Omental fat pad (tissue), 4 donors: Measurements from ENCODE around the gene B4GALNT3. TPM values are rescaled to one million over a fixed set of nuclear protein-coding genes. Genes with fewer than 3 reads are reported as not detected.

ENCODE experiments used
- ATAC-seq: fragments of 150-250 bp; one replicate; pipeline ENCODE4 v1.9.1; 2016; ENCODE audit warnings: mild to moderate bottlenecking, moderate library complexity; ENCODE audit not compliant: low FRiP score
- DNase-seq: peaks from one replicate; pipeline ENCODE4 v3.0.0-alpha.2; 2019; ENCODE audit warnings: low spot score
- CTCF ChIP-seq, 3 donors: fragments of 450-650 bp; IDR thresholded peaks; one replicate each; pipeline ENCODE4 v1.5.1; 2016 to 2017; ENCODE audit warnings: antibody characterized with exemption in 3 of 3, mild to moderate bottlenecking in 3 of 3, moderate library complexity in 2 of 3
- total RNA-seq, 4 donors: library from RNA; depleted of rRNA; stranded (reverse); fragments of >200 nt; gene quantifications; one replicate each; pipeline ENCODE4 v1.1.0, GENCODE V29; 2016

Gene B4GALNT3
- total RNA-seq, 4 donors from 2014 or later, result 0.13 to 0.60 (median 0.28) TPM; not detected in 1

GRCh38 chr12:544142-544541 lies 84.4 kb downstream of the B4GALNT3 start:
- no peak for TF ChIP-seq CTCF (IDR thresholded peaks at IDR 0.05)
- no peak for ATAC-seq
- no peak for DNase-seq

GRCh38 chr12:544941-545635 lies 85.3 kb downstream of the B4GALNT3 start:
- no peak for TF ChIP-seq CTCF (IDR thresholded peaks at IDR 0.05)
- ATAC-seq (peak; percentile 28), DNase-seq (no peak)

- no peak for ATAC-seq
- no peak for DNase-seq
- no peak for TF ChIP-seq CTCF (IDR thresholded peaks at IDR 0.05)
Measured at GRCh38 chr12:545835-546234, 86.1 kb downstream of the B4GALNT3 start.

GRCh38 chr12:546265-546919 lies 86.7 kb downstream of the B4GALNT3 start:
- ATAC-seq (no peak), DNase-seq (no peak)
- no peak for TF ChIP-seq CTCF (IDR thresholded peaks at IDR 0.05)

- peak in 2 of 3 donors; percentile 95 for TF ChIP-seq CTCF (IDR thresholded peaks at IDR 0.05)
- DNase-seq (no peak), ATAC-seq (peak; percentile 51)
Measured at GRCh38 chr12:546920-547845, 87.4 kb downstream of the B4GALNT3 start.

- TF ChIP-seq CTCF (IDR thresholded peaks at IDR 0.05), result no peak
- ATAC-seq (no peak), DNase-seq (no peak)
Measured at GRCh38 chr12:547883-548470, 88.2 kb downstream of the B4GALNT3 start.
